Liver (tissue), 9 donors: ENCODE data around the gene HADHA. TPM values are rescaled to one million over a fixed set of nuclear protein-coding genes. Genes with fewer than 3 reads are reported as not detected.

Experiments used
- DNase-seq: peaks from one replicate; pipeline ENCODE4 v3.0.0-alpha.2; 2017; ENCODE audit warnings: low spot score
- H3K27ac ChIP-seq, 2 donors: one replicate each; pipeline ENCODE4 v1.7.0; 2013; ENCODE audit warnings: inconsistent platforms in 2 of 2, low read length in 2 of 2, control low read depth in 1 of 2, low read depth in 1 of 2, mild to moderate bottlenecking in 1 of 2
- H3K27me3 ChIP-seq, 4 donors: one replicate each; pipeline versions ENCODE4 v1.6.1 to v1.7.0; 2013; ENCODE audit warnings: low read length in 3 of 4, inconsistent platforms in 1 of 4, mild to moderate bottlenecking in 1 of 4, moderate library complexity in 1 of 4; ENCODE audit not compliant: control insufficient read depth in 4 of 4, insufficient read depth in 4 of 4
- H3K36me3 ChIP-seq, 4 donors: one replicate each; pipeline versions ENCODE4 v1.6.1 to v1.7.0; 2013; ENCODE audit warnings: low read length in 3 of 4, mild to moderate bottlenecking in 3 of 4, low read depth in 1 of 4, moderate library complexity in 1 of 4; ENCODE audit not compliant: control insufficient read depth in 4 of 4, insufficient read depth in 3 of 4
- H3K4me1 ChIP-seq, 4 donors: one replicate each; pipeline versions ENCODE4 v1.6.1 to v1.7.0; 2013; ENCODE audit warnings: low read length in 3 of 4, mild to moderate bottlenecking in 3 of 4, moderate library complexity in 1 of 4; ENCODE audit not compliant: control insufficient read depth in 4 of 4, insufficient read depth in 4 of 4
- H3K4me3 ChIP-seq, 3 donors: one replicate each; pipeline versions ENCODE4 v1.6.1 to v1.7.0; 2013; ENCODE audit warnings: low read length in 3 of 3, control low read depth in 1 of 3, low read depth in 1 of 3, mild to moderate bottlenecking in 1 of 3
- H3K9ac ChIP-seq, 2 donors: one replicate each; pipeline ENCODE4 v1.7.0; 2013; ENCODE audit warnings: low read length in 2 of 2, mild to moderate bottlenecking in 2 of 2, moderate library complexity in 2 of 2, control low read depth in 1 of 2, low read depth in 1 of 2
- H3K9me3 ChIP-seq, 4 donors: one replicate each; pipeline versions ENCODE4 v1.6.1 to v1.7.0; 2013; ENCODE audit warnings: low read length in 3 of 4; ENCODE audit not compliant: control insufficient read depth in 4 of 4
- ATF3 ChIP-seq: IDR thresholded peaks from 2 replicates; pipeline ENCODE4 v1.6.1; 2016; ENCODE audit warnings: antibody characterized with exemption
- CTCF ChIP-seq: fragments of 150-350 bp; IDR thresholded peaks from 2 replicates; pipeline ENCODE4 v1.5.1; 2017; ENCODE audit warnings: improper control_type of control experiment, low read depth, low read length; ENCODE audit not compliant: missing input control
- EGR1 ChIP-seq, 2 donors: IDR thresholded peaks; 2 replicates each; pipeline ENCODE4 v1.6.1; 2016 to 2018; ENCODE audit warnings: antibody characterized with exemption in 2 of 2, low read depth in 2 of 2
- FOXA1 ChIP-seq: IDR thresholded peaks from 2 replicates; pipeline ENCODE4 v1.6.1; 2016; ENCODE audit warnings: antibody characterized with exemption
- FOXA2 ChIP-seq: IDR thresholded peaks from 2 replicates; pipeline ENCODE4 v1.6.1; 2016; ENCODE audit warnings: antibody characterized with exemption
- HNF4A ChIP-seq, 2 donors: conservative IDR thresholded peaks; 2 replicates each; pipeline ENCODE4 v1.6.1; 2016; ENCODE audit warnings: antibody characterized with exemption in 2 of 2, mild to moderate bottlenecking in 2 of 2
- HNF4G ChIP-seq: IDR thresholded peaks from 2 replicates; pipeline ENCODE4 v1.6.1; 2016; ENCODE audit warnings: antibody characterized with exemption
- JUND ChIP-seq, 2 donors: IDR thresholded peaks; 2 replicates each; pipeline ENCODE4 v1.6.1; 2016; ENCODE audit warnings: antibody characterized with exemption in 2 of 2
- MAX ChIP-seq: IDR thresholded peaks from 2 replicates; pipeline ENCODE4 v1.6.1; 2016; ENCODE audit warnings: antibody characterized with exemption
- NR2F2 ChIP-seq: IDR thresholded peaks from 2 replicates; pipeline ENCODE4 v1.6.1; 2016; ENCODE audit warnings: antibody characterized with exemption
- RAD21 ChIP-seq, 2 donors: IDR thresholded peaks; 2 replicates each; pipeline ENCODE4 v1.6.1; 2016; ENCODE audit warnings: antibody characterized with exemption in 2 of 2, mild to moderate bottlenecking in 2 of 2
- RXRA ChIP-seq, 2 donors: IDR thresholded peaks; 2 replicates each; pipeline ENCODE4 v1.6.1; 2017 to 2018; ENCODE audit warnings: antibody characterized with exemption in 2 of 2, mild to moderate bottlenecking in 1 of 2
- SP1 ChIP-seq: IDR thresholded peaks from 2 replicates; pipeline ENCODE4 v1.6.1; 2018; ENCODE audit warnings: antibody characterized with exemption, mild to moderate bottlenecking
- TAF1 ChIP-seq: conservative IDR thresholded peaks from 2 replicates; pipeline ENCODE4 v1.6.1; 2016; ENCODE audit warnings: antibody characterized with exemption, mild to moderate bottlenecking
- YY1 ChIP-seq: IDR thresholded peaks from 2 replicates; pipeline ENCODE4 v1.6.1; 2016; ENCODE audit warnings: antibody characterized with exemption, mild to moderate bottlenecking
- ZBTB33 ChIP-seq: IDR thresholded peaks from 2 replicates; pipeline ENCODE4 v1.6.1; 2016; ENCODE audit warnings: antibody characterized with exemption
- WGBS: extraction: QIAGEN DNeasy Blood & Tissue Kit; methylation state at CpG from one replicate; pipeline ENCODE4 v1.1.7; 2013; 5-methylcytosine and 5-hydroxymethylcytosine counted together
- polyA plus RNA-seq, 2 donors: library from polyadenylated mRNA; stranded (reverse) in 1 of 2; unstranded in 1 of 2; fragments of 200-250 nt in 1 of 2; fragments of >200 nt in 1 of 2; fragmentation: Nextera tagmentation in 1 of 2; extraction: Ambion mirVana in 1 of 2; gene quantifications; one replicate each; pipeline versions ENCODE4 v1.2.1 to v1.2.3, GENCODE V29; 2013 to 2015
- total RNA-seq, 2 donors: library from RNA; depleted of rRNA; stranded (reverse); fragments of >200 nt; gene quantifications; one replicate each; pipeline ENCODE4 v1.2.3, GENCODE V29; 2014
- donor health status: healthy.
- donor health status: healthy.
- donor health status: healthy.
- donor health status: healthy.
- donor health status: healthy.

Gene HADHA
- total and polyA plus RNA-seq, 4 donors = 101 to 276 (median 159) TPM

GRCh38 chr2:26195040-26195984 is 49.1 kb downstream of the HADHA start:
- H3K27me3 ChIP-seq = no peaks in the 10 kb centered on the region
- TF ChIP-seq JUND (IDR thresholded peaks at IDR 0.05) (no peak), NR2F2 (no peak), RXRA (IDR thresholded peaks at IDR 0.05) (no peak), TAF1 (no peak), MAX (no peak), SP1 (no peak), CTCF (no peak)
- H3K9ac ChIP-seq = no peak overlapping the region
- no peaks in the 10 kb centered on the region for H3K4me1 ChIP-seq
- H3K27ac ChIP-seq = no peak overlapping the region
- no peak for DNase-seq
- H3K36me3 ChIP-seq = peaks cover 20 to 92% (median 77%) of the 10 kb centered on the region in 4 donors
- H3K9me3 ChIP-seq = no peaks in the 10 kb centered on the region
- WGBS = 95% methylated on average over 12 of the region's 12 CpGs
- H3K4me3 ChIP-seq = no peak overlapping the region

- peaks cover 15 to 81% (median 69%) of the 10 kb centered on the region in 4 donors for H3K36me3 ChIP-seq
- no peak overlapping the region for H3K9ac ChIP-seq
- H3K9me3 ChIP-seq = no peaks in the 10 kb centered on the region
- no peak for DNase-seq
- H3K27ac ChIP-seq = no peak overlapping the region
- 92% methylated on average over 10 of the region's 10 CpGs for WGBS
- no peaks in the 10 kb centered on the region for H3K27me3 ChIP-seq
- H3K4me3 ChIP-seq = no peak overlapping the region
- H3K4me1 ChIP-seq = no peaks in the 10 kb centered on the region
- TF ChIP-seq ZBTB33 (no peak), ATF3 (no peak), SP1 (no peak), RAD21 (IDR thresholded peaks at IDR 0.05) (no peak), TAF1 (no peak), RXRA (IDR thresholded peaks at IDR 0.05) (no peak), HNF4A (conservative IDR thresholded peaks at IDR 0.05) (no peak), EGR1 (IDR thresholded peaks at IDR 0.05; ENCODE audit: low read depth in 2 of 2) (no peak), CTCF (no peak), FOXA1 (no peak), FOXA2 (no peak), HNF4G (no peak), JUND (IDR thresholded peaks at IDR 0.05) (no peak), YY1 (no peak)
These were observed 50.7 kb downstream of the HADHA start for GRCh38 chr2:26193578-26194231.
